Measurements from ENCODE around the gene PEF1. TPM values are rescaled to one million over a fixed set of nuclear protein-coding genes. Genes with fewer than 3 reads are reported as not detected.
A peak's percentile ranks its signal among the peaks of the same experiment; 100 is the strongest.

PEF1 gene
- polyA plus RNA-seq, 3 donors, result 36.6 to 81.7 (median 70.7) TPM

DNA sequence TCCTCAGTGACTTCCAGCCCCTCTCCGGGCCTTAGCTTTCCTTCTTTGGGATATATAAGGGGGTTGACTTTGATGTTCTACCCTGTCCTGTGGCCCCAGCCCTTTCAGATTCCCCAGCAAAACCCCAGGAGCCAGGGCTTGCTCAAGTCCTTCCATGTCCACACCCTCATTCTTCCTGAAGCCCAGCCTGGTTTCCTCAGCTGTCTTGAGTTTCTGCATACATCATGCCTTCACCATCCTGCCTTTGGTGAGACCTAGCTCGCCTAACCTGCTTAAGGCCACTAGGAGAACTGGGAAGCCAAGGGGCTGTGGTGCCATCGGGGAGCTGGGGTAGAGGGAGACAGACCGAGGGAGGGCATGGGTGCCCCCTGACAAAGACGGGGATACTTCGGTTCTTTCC lies 17.2 kb upstream of the PEF1 start:
- peaks cover 21% of the 10 kb centered on the region for H3K4me1 Mint-ChIP-seq
- H3K27me3 ChIP-seq (ENCODE audit: control insufficient read depth in 2 of 2, insufficient read depth in 2 of 2, low read length in 2 of 2), result no peaks in the 10 kb centered on the region
- no peak overlapping the region for H3K4me3 Mint-ChIP-seq
- no peak overlapping the region for H3K4me3 ChIP-seq (replicated peaks in 1 of 3; ENCODE audit: low read depth in 2 of 3, low read length in 3 of 3)
- H3K4me2 ChIP-seq (replicated peaks; ENCODE audit: extremely low read depth, low read length, poor library complexity, severe bottlenecking), result no peak overlapping the region
- H3K9me3 Mint-ChIP-seq, result no peaks in the 10 kb centered on the region
- no peaks in the 10 kb centered on the region for H3K36me3 ChIP-seq (replicated peaks in 1 of 2; ENCODE audit: control insufficient read depth in 1 of 2, insufficient read depth in 2 of 2, low read length in 2 of 2)
- H3K27me3 Mint-ChIP-seq (ENCODE audit: low read depth in 3 of 3), result peaks cover 3 to 6% (median 5%) of the 10 kb centered on the region in 3 donors
- TF ChIP-seq, protein P1, sequence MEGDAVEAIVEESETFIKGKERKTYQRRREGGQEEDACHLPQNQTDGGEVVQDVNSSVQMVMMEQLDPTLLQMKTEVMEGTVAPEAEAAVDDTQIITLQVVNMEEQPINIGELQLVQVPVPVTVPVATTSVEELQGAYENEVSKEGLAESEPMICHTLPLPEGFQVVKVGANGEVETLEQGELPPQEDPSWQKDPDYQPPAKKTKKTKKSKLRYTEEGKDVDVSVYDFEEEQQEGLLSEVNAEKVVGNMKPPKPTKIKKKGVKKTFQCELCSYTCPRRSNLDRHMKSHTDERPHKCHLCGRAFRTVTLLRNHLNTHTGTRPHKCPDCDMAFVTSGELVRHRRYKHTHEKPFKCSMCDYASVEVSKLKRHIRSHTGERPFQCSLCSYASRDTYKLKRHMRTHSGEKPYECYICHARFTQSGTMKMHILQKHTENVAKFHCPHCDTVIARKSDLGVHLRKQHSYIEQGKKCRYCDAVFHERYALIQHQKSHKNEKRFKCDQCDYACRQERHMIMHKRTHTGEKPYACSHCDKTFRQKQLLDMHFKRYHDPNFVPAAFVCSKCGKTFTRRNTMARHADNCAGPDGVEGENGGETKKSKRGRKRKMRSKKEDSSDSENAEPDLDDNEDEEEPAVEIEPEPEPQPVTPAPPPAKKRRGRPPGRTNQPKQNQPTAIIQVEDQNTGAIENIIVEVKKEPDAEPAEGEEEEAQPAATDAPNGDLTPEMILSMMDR (IDR thresholded peaks at IDR 0.05), result no peak
- no peak for DNase-seq
- H2AFZ ChIP-seq (ENCODE audit: insufficient read depth, low read depth, low read length, poor library complexity, severe bottlenecking), result no peak overlapping the region
- no peak overlapping the region for H3K9ac ChIP-seq (ENCODE audit: insufficient read depth, low read length, poor library complexity, severe bottlenecking)
- peaks cover 17 to 23% of the 10 kb centered on the region in 2 donors for H3K4me1 ChIP-seq (ENCODE audit: control insufficient read depth in 1 of 2, insufficient read depth in 2 of 2, low read length in 2 of 2)
- no peaks in the 10 kb centered on the region for H4K20me1 ChIP-seq (ENCODE audit: insufficient read depth, low read length)
- intact Hi-C loops (cut with micrococcal nuclease), result loop anchor here (2.0 to 10.0 kb wide), 3 partner anchors 127 to 403 kb away; no protein-coding TSS in a partner anchor
- H3K27ac ChIP-seq (ENCODE audit: low read depth in 1 of 2, low read length in 2 of 2), result no peak overlapping the region
- no peaks in the 10 kb centered on the region for H3K9me3 ChIP-seq (replicated peaks in 1 of 2; ENCODE audit: control insufficient read depth in 1 of 2, insufficient read depth in 1 of 2, low read length in 2 of 2)
- no peaks in the 10 kb centered on the region for H3K36me3 Mint-ChIP-seq
- H3K79me2 ChIP-seq (ENCODE audit: insufficient read depth, low read length), result no peaks in the 10 kb centered on the region
- peak overlapping the region in 1 of 7 donors; percentile 56 for H3K27ac Mint-ChIP-seq
- WGBS (ENCODE audit: insufficient coverage), result 75% methylated on average over 2 of the region's 6 CpGs

DNA sequence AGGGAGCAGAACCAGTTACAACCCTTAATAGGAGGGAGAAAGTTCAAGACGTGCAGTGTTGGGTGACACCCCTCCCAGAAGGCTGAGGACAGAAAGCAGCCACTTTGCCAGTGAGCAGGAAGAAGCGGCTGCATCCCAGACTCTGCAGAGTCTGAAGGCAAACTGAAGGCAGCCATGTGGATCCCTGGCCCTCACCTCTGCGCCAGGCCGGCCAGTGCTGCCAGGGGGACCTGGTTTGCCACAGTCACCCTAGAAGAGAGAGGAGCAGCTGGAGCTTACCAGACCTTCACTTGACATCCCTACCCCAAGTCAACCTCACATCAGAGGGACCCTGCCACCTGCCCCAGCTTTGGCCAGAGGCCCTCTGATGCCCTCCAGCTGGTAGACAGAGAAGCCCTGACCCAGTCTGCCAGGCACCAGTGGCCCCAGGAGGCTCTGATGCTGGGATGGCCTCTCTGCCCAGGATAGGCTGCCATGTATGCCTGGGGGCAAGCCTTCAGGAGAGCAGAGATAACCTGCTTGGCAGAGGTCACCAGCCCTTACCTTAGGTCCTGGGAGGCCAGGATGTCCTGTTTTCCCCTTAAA lies 16.3 kb upstream of the PEF1 start:
- Histone ChIP-seq H3K27me3 (ENCODE audit: control insufficient read depth in 2 of 2, insufficient read depth in 2 of 2, low read length in 2 of 2) (no peaks in the 10 kb centered on the region), H3K9me3 (replicated peaks in 1 of 2; ENCODE audit: control insufficient read depth in 1 of 2, insufficient read depth in 1 of 2, low read length in 2 of 2) (no peaks in the 10 kb centered on the region), H3K4me2 (replicated peaks; ENCODE audit: extremely low read depth, low read length, poor library complexity, severe bottlenecking) (no peak overlapping the region), H3K27ac (ENCODE audit: low read depth in 1 of 2, low read length in 2 of 2) (no peak overlapping the region), H2AFZ (ENCODE audit: insufficient read depth, low read depth, low read length, poor library complexity, severe bottlenecking) (no peak overlapping the region), H3K79me2 (ENCODE audit: insufficient read depth, low read length) (no peaks in the 10 kb centered on the region), H3K4me1 (ENCODE audit: control insufficient read depth in 1 of 2, insufficient read depth in 2 of 2, low read length in 2 of 2) (peaks cover 17 to 23% of the 10 kb centered on the region in 2 donors), H3K36me3 (replicated peaks in 1 of 2; ENCODE audit: control insufficient read depth in 1 of 2, insufficient read depth in 2 of 2, low read length in 2 of 2) (no peaks in the 10 kb centered on the region), H3K4me3 (replicated peaks in 1 of 3; ENCODE audit: low read depth in 2 of 3, low read length in 3 of 3) (no peak overlapping the region), H4K20me1 (ENCODE audit: insufficient read depth, low read length) (no peaks in the 10 kb centered on the region), H3K9ac (ENCODE audit: insufficient read depth, low read length, poor library complexity, severe bottlenecking) (no peak overlapping the region)
- WGBS (ENCODE audit: insufficient coverage), result 91% methylated on average over 4 of the region's 4 CpGs
- TF ChIP-seq, protein P1 (IDR thresholded peaks at IDR 0.05), result no peak
- intact Hi-C loops (cut with micrococcal nuclease), result loop anchor here (5.0 to 10.0 kb wide), 2 partner anchors 401 to 404 kb away; no protein-coding TSS in a partner anchor
- Mint-ChIP-seq H3K27ac (no peak overlapping the region), H3K27me3 (ENCODE audit: low read depth in 3 of 3) (peaks cover 4 to 7% (median 5%) of the 10 kb centered on the region in 3 donors), H3K4me3 (no peak overlapping the region), H3K9me3 (peaks cover 0 to 3% (median 0%) of the 10 kb centered on the region in 7 donors), H3K4me1 (peaks cover 21% of the 10 kb centered on the region), H3K36me3 (no peaks in the 10 kb centered on the region)
- no peak for DNase-seq
